NCI-H226 (cell line): Measurements from ENCODE around the gene TIMM8A.
"Not testable (repeated sequence)": the region's sequence is repeated elsewhere in the genome, so short reads cannot be mapped to it uniquely, and the experiment has no call there.

Experiments
- DNase-seq: peaks from one replicate; pipeline ENCODE4 v3.0.0-alpha.2; 2015

TIMM8A gene

GRCh38 chrX:101357166-101357795, 8.7 kb upstream of the TIMM8A start:
- DNase-seq = no peak

GRCh38 chrX:101349193-101349562, 636 bp upstream of the TIMM8A start:
- DNase-seq = no peak

GRCh38 chrX:101347859-101348451, 587 bp downstream of the TIMM8A start:
- no peak for DNase-seq

- DNase-seq = no peak
Measured at GRCh38 chrX:101337776-101338271, 10.7 kb downstream of the TIMM8A start.

- not testable (repeated sequence) for DNase-seq
Measured at GRCh38 chrX:101334310-101334709, 14.2 kb downstream of the TIMM8A start.

GRCh38 chrX:101326600-101326999, 21.9 kb downstream of the TIMM8A start:
- not testable (repeated sequence) for DNase-seq

GRCh38 chrX:101303790-101304189, 44.8 kb downstream of the TIMM8A start:
- no peak for DNase-seq
